H1 (cell line): ENCODE results near the gene PNPLA8. TPM values are rescaled to one million over a fixed set of nuclear protein-coding genes. Genes with fewer than 3 reads are reported as not detected.

Experiments
- CTCF ChIA-PET: fragments of 300-600 bp; sonication (Branson Sonifier 250); formaldehyde crosslinking; loops from one replicate; lab custom pipeline; 2021; ENCODE audit not compliant: partially characterized antibody; lab: Charles Lee
- POLR2A ChIA-PET: fragments of 300-600 bp; sonication (Branson Sonifier 250); formaldehyde crosslinking; loops from one replicate; lab custom pipeline; 2021; ENCODE audit warnings: inconsistent platforms; ENCODE audit not compliant: partially characterized antibody; lab: Charles Lee
- DNase-seq, 2 experiments: peaks; one replicate each; pipeline versions ENCODE4 v3.0.0 to v3.0.0-alpha.2; 2010 to 2022; ENCODE audit warnings: low spot score in 2 of 2, low read depth in 1 of 2, mixed read lengths in 1 of 2
- FAIRE-seq: peaks from 2 replicates; lab custom pipeline; 2011; peaks lifted over from hg19 to GRCh38; lab: Jason Lieb, UNC
- H2AFZ ChIP-seq: 2 replicates; pipeline ENCODE4 v1.8.1; 2012; ENCODE audit warnings: low read length, inconsistent platforms
- H2AK5ac ChIP-seq: 2 replicates; pipeline ENCODE4 v1.6.1; 2013; ENCODE audit warnings: low read depth, low read length
- H2BK120ac ChIP-seq: replicated peaks from 2 replicates; pipeline ENCODE3; 2013; ENCODE audit warnings: low read depth, low read length, inconsistent platforms
- H2BK12ac ChIP-seq: 2 replicates; pipeline ENCODE4 v1.6.1; 2013; ENCODE audit warnings: low read depth, low read length
- H2BK15ac ChIP-seq: 2 replicates; pipeline ENCODE4 v1.6.1; 2013; ENCODE audit warnings: low read length
- H2BK20ac ChIP-seq: 2 replicates; pipeline ENCODE4 v1.6.1; 2013; ENCODE audit warnings: low read length
- H2BK5ac ChIP-seq: 2 replicates; pipeline ENCODE4 v1.6.1; 2013; ENCODE audit warnings: low read depth, low read length
- H3K14ac ChIP-seq: 2 replicates; pipeline ENCODE4 v1.6.1; 2013; ENCODE audit warnings: inconsistent platforms; ENCODE audit not compliant: insufficient read length
- H3K18ac ChIP-seq: 2 replicates; pipeline ENCODE4 v1.6.1; 2013; ENCODE audit warnings: low read length; ENCODE audit errors: extremely low read depth
- H3K23ac ChIP-seq: 2 replicates; pipeline ENCODE4 v1.6.1; 2013; ENCODE audit warnings: inconsistent platforms; ENCODE audit not compliant: insufficient read length
- H3K23me2 ChIP-seq: 2 replicates; pipeline ENCODE4 v1.6.1; 2013; ENCODE audit warnings: low read depth, low read length
- H3K27ac ChIP-seq: 2 replicates; pipeline ENCODE4 v1.6.1; 2011; ENCODE audit warnings: low read depth, low read length, inconsistent platforms
- H3K27me3 ChIP-seq, 4 experiments: replicated peaks in 1 of 4; 1 replicate in 1 of 4; 2 replicates in 3 of 4; pipeline versions ENCODE4 v1.6.1 to v1.8.1; 2011 to 2013; ENCODE audit warnings: low read length in 3 of 4, mild to moderate bottlenecking in 3 of 4, inconsistent platforms in 2 of 4, mixed read lengths in 2 of 4, moderate library complexity in 1 of 4; ENCODE audit not compliant: control insufficient read depth in 3 of 4, insufficient read depth in 3 of 4; ENCODE audit errors: extremely low read depth in 1 of 4
- H3K36me3 ChIP-seq, 4 experiments: 2 replicates each; pipeline versions ENCODE4 v1.6.1 to v1.8.1; 2011 to 2013; ENCODE audit warnings: mild to moderate bottlenecking in 4 of 4, low read length in 3 of 4, moderate library complexity in 2 of 4, control low read depth in 1 of 4, inconsistent platforms in 1 of 4; ENCODE audit not compliant: insufficient read depth in 4 of 4, control insufficient read depth in 2 of 4
- H3K4ac ChIP-seq: replicated peaks from 2 replicates; pipeline ENCODE3; 2013; ENCODE audit warnings: low read length, low read depth, mixed read lengths, inconsistent platforms; ENCODE audit not compliant: insufficient read length
- H3K4me1 ChIP-seq, 4 experiments: replicated peaks in 1 of 4; 1 replicate in 1 of 4; 2 replicates in 3 of 4; pipeline versions ENCODE4 v1.6.1 to v1.8.1; 2011 to 2013; ENCODE audit warnings: low read length in 3 of 4, inconsistent platforms in 2 of 4, mixed read lengths in 1 of 4; ENCODE audit not compliant: insufficient read depth in 4 of 4, control insufficient read depth in 3 of 4
- H3K4me2 ChIP-seq, 2 experiments: 2 replicates each; pipeline versions ENCODE4 v1.6.1 to v1.8.1; 2011 to 2013; ENCODE audit warnings: low read depth in 2 of 2, low read length in 2 of 2, control low read depth in 1 of 2, inconsistent platforms in 1 of 2, mild to moderate bottlenecking in 1 of 2; ENCODE audit not compliant: insufficient read depth in 1 of 2
- H3K4me3 ChIP-seq, 4 experiments: fragments of 200-600, 300-600 bp in 1 of 4; sonication (generic), shearing (Covaris generic), sonication (Bioruptor Twin) in 1 of 4; 2 replicates each; pipeline versions ENCODE4 v1.5.1 to v1.8.1; 2011 to 2016; ENCODE audit warnings: low read length in 4 of 4, low read depth in 3 of 4, control low read depth in 2 of 4, inconsistent platforms in 2 of 4, mild to moderate bottlenecking in 2 of 4, mixed read lengths in 1 of 4, moderate library complexity in 1 of 4; ENCODE audit not compliant: insufficient read depth in 2 of 4; ENCODE audit errors: extremely low read depth in 1 of 4
- H3K56ac ChIP-seq: replicated peaks from 2 replicates; pipeline ENCODE3; 2013; ENCODE audit warnings: low read depth, mild to moderate bottlenecking, mixed read lengths, low read length, inconsistent platforms; ENCODE audit not compliant: insufficient read length
- H3K79me1 ChIP-seq: 2 replicates; pipeline ENCODE4 v1.6.1; 2013; ENCODE audit warnings: low read depth, low read length, control low read depth
- H3K79me2 ChIP-seq, 2 experiments: 2 replicates each; pipeline versions ENCODE4 v1.6.1 to v1.8.1; 2012 to 2013; ENCODE audit warnings: low read length in 2 of 2, mild to moderate bottlenecking in 2 of 2, inconsistent platforms in 1 of 2; ENCODE audit not compliant: insufficient read depth in 2 of 2, control insufficient read depth in 1 of 2
- H3K9ac ChIP-seq, 4 experiments: replicated peaks in 1 of 4; 1 replicate in 1 of 4; 2 replicates in 3 of 4; pipeline versions ENCODE4 v1.6.1 to v1.8.1; 2011 to 2013; ENCODE audit warnings: low read depth in 3 of 4, low read length in 3 of 4, control low read depth in 2 of 4, mild to moderate bottlenecking in 2 of 4, moderate library complexity in 2 of 4, inconsistent platforms in 1 of 4; ENCODE audit errors: extremely low read depth in 1 of 4
- H3K9me3 ChIP-seq, 2 experiments: 2 replicates each; pipeline versions ENCODE4 v1.6.1 to v1.8.1; 2012 to 2013; ENCODE audit warnings: mild to moderate bottlenecking in 2 of 2, moderate library complexity in 2 of 2, control low read depth in 1 of 2, inconsistent platforms in 1 of 2, low read depth in 1 of 2, low read length in 1 of 2, mixed read lengths in 1 of 2; ENCODE audit not compliant: insufficient read depth in 2 of 2
- H4K20me1 ChIP-seq, 2 experiments: replicated peaks in 1 of 2; 2 replicates each; pipeline versions ENCODE3 to v1.8.1; 2011 to 2013; ENCODE audit warnings: inconsistent platforms in 2 of 2, low read length in 2 of 2, mild to moderate bottlenecking in 1 of 2; ENCODE audit not compliant: insufficient read depth in 2 of 2, control insufficient read depth in 1 of 2
- H4K5ac ChIP-seq: 2 replicates; pipeline ENCODE4 v1.6.1; 2013; ENCODE audit warnings: low read length, low read depth, mixed read lengths, inconsistent platforms; ENCODE audit not compliant: insufficient read length
- H4K8ac ChIP-seq: 2 replicates; pipeline ENCODE4 v1.8.0; 2013; ENCODE audit warnings: mild to moderate bottlenecking, moderate library complexity, low read length, inconsistent platforms; ENCODE audit not compliant: insufficient read depth; ENCODE audit errors: extremely low read depth
- H4K91ac ChIP-seq: replicated peaks from 2 replicates; pipeline ENCODE3; 2013; ENCODE audit warnings: low read length, mixed read lengths, inconsistent platforms; ENCODE audit not compliant: insufficient read length
- HDAC2 ChIP-seq, 2 experiments: fragments of 300-600 bp in 1 of 2; sonication (generic) in 1 of 2; IDR thresholded peaks; 2 replicates each; pipeline ENCODE4 v1.6.1; 2011 to 2012; ENCODE audit warnings: low read depth in 2 of 2, low read length in 2 of 2, mild to moderate bottlenecking in 2 of 2, moderate library complexity in 2 of 2, borderline replicate concordance in 1 of 2, inconsistent platforms in 1 of 2
- KDM4A ChIP-seq: IDR thresholded peaks from one replicate; pipeline ENCODE4 v1.7.1; 2012; ENCODE audit warnings: low read depth, mild to moderate bottlenecking, moderate library complexity, low read length, inconsistent platforms; ENCODE audit not compliant: severe bottlenecking
- TCF12 ChIP-seq: IDR thresholded peaks from 2 replicates; pipeline ENCODE4 v1.6.1; 2011; ENCODE audit warnings: low read depth, mild to moderate bottlenecking, low read length
- TEAD4 ChIP-seq: IDR thresholded peaks from 2 replicates; pipeline ENCODE4 v1.6.1; 2012; ENCODE audit warnings: low read depth, low read length, inconsistent platforms, mixed read lengths
- WGBS, 2 experiments: shearing (Covaris generic) in 1 of 2; methylation state at CpG; one replicate each; pipeline versions ENCODE4 v1.1.6 to v1.1.7; 2013 to 2015; ENCODE audit warnings: low lambda C conversion rate in 2 of 2, mixed read lengths in 2 of 2, inconsistent platforms in 1 of 2, low coverage in 1 of 2, missing lambda C conversion rate in 1 of 2; ENCODE audit not compliant: insufficient replicate concordance in 2 of 2, insufficient coverage in 1 of 2, insufficient read length in 1 of 2; ENCODE audit errors: extremely low coverage in 1 of 2, missing lambda C conversion rate in 1 of 2; 5-methylcytosine and 5-hydroxymethylcytosine counted together
- polyA plus RNA-seq, 7 experiments: library from polyadenylated mRNA; depleted of rRNA in 3 of 7; stranded (reverse) in 5 of 7; unstranded in 2 of 7; fragments of >200 nt in 5 of 7; fragments of 200-250 nt in 2 of 7; gene quantifications; 1 replicate in 5 of 7; 2 replicates in 1 of 7; 4 replicates in 1 of 7; pipeline versions ENCODE4 v1.2.1 to v1.2.3, GENCODE V29; 2011 to 2013; ENCODE audit warnings: missing spikeins in 2 of 7, mixed read lengths in 2 of 7
- total RNA-seq: library from RNA; stranded (reverse); fragmentation: NEBNext Ultra II Directional; extraction: Animal tissue kit (Norgen Biotek cat#: 25700); gene quantifications from 2 replicates; pipeline ENCODE4 v1.2.1, GENCODE V29; 2021

PNPLA8 gene
- total and polyA plus RNA-seq, 2 of the 8 experiments (the other 6 are each of a cell fraction or from before 2014, with no cell fraction given) = 3.8 to 11.2 TPM

GRCh38 chr7:108535257-108535656 lies 9.3 kb upstream of the PNPLA8 start:
- Histone ChIP-seq H3K23ac (no peak overlapping the region), H2BK20ac (no peak overlapping the region), H2AFZ (0 out of 2 replicates have a peak overlapping the region, but pooled peaks have one; percentile 27), H2BK5ac (no peak overlapping the region), H3K79me1 (no peaks in the 10 kb centered on the region), H2AK5ac (no peak overlapping the region), H2BK15ac (no peak overlapping the region), H4K91ac (no peak overlapping the region), H2BK12ac (no peak overlapping the region), H3K23me2 (no peaks in the 10 kb centered on the region), H3K9ac (no peak overlapping the region), H3K56ac (no peak overlapping the region), H3K4me1 (peaks cover 0 to 1% (median 0%) of the 10 kb centered on the region in 4 experiments; a peak in 1 of 7 replicates), H3K18ac (no peak overlapping the region), H3K4ac (no peak overlapping the region), H3K9me3 (no peaks in the 10 kb centered on the region), H2BK120ac (no peak overlapping the region), H3K4me2 (no peak overlapping the region), H4K8ac (no peak overlapping the region), H3K4me3 (no peak overlapping the region), H4K5ac (no peak overlapping the region), H3K36me3 (no peaks in the 10 kb centered on the region), H3K27ac (no peak overlapping the region), H3K79me2 (no peaks in the 10 kb centered on the region), H4K20me1 (no peaks in the 10 kb centered on the region), H3K14ac (no peak overlapping the region), H3K27me3 (no peaks in the 10 kb centered on the region)
- ChIA-PET POLR2A (no interaction called here), CTCF (no interaction called here)
- TF ChIP-seq TCF12 (no peak), KDM4A (no peak), TEAD4 (no peak), HDAC2 (IDR thresholded peaks at IDR 0.05; ENCODE audit: borderline replicate concordance in 1 of 2, low read depth in 2 of 2, low read length in 2 of 2) (no peak)
- WGBS, 2 experiments = 81% methylated on average over 5 of the region's 5 CpGs; no CpG with 5 or more reads in 1 of the 2 experiments
- DNase-seq = no peak
- FAIRE-seq = no peak
